Suppressor macrophage treated with lipopolysaccharide for 4 hours (primary cell): ENCODE measurements around the gene MAL.

Source experiments
- DNase-seq: peaks from one replicate; pipeline ENCODE4 v3.0.0-alpha.2; 2020

Gene MAL

DNA sequence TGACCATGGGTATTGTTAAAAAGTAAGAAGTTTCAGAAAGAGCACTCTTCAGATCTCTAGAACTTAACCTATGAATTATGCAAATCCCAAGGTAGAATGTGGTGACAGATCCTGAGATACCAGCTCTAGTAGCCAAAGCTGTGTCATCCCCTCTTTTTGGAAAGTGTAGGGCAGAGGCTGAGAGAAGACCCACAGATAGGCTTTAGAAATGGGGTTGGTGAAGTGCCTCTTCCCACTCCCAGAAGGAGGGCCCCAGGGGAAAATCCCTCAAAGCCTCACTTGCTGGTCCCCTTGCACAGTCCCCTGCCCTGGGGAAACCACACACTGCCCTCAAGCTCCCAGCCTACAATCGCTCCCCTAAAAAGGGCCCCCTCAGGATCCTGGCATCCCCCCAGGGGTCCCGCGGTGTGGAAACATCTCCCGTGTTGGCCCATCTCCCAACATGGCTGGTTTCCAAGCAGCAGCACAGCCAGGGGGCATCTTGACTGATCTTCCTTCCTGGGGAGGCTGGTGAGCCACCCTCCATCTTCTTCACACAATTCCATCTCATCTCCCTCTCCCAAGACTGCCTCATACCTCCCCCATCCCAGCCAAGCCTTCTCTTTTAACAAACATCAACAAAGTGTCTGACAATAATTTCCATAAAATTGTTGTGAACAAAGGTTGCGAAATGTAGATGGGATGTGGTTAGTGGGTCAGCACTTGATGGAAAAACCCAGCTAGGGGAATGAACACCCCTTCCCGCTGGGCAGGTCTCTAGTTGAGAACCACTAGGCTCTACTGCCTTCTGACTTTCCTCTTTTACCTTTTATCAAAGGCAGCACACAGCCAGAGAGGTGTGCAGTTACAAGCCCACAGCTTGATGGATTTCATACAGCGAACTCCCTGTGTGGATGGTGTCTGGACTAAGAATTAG, 25.1 kb downstream of the MAL start:
- DNase-seq = no peak

DNA sequence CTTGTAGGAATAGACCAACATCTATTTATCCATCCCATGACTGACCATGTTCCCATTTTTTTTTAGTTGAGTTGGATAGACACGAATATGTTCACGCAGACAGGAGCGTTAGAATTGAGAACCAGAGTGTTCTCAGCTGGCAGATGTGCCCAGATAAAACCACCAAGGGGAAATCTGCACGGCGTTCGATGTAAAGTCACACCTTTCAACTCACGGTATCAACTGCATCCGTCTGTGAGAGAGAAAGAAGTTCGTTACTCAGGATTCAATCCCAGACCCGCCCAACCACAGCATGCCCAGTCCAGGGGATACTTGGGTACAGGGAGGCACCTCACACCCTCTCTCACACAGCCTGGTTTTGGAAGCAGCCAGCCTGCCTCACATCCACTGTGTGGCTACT, 26.1 kb downstream of the MAL start:
- no peak for DNase-seq

DNA sequence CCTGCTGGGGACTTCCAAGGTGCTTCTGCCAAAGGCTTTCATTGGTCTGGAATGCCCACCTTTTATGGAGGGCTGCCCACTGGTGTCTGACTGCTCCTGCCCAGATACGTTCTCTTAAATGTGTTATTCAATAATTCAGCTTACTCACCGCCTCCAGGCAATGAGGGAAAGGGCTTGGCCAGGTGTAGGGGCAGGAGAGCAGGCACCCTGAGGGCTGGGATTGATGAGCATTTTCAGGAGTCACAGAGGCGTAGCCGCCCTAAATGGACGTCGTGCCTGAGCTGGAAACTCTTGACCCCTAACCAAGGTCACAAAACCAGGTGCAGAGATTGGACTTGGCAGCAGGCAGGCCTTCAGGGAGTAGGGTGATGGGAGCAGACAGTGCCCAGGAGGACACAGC, 26.8 kb downstream of the MAL start:
- DNase-seq = no peak

GRCh38 chr2:95052804-95053479, 27.4 kb downstream of the MAL start:
- DNase-seq = no peak

GRCh38 chr2:95053543-95053942, 28.0 kb downstream of the MAL start:
- DNase-seq = no peak

- no peak for DNase-seq
Observed at GRCh38 chr2:95054016-95054415, 28.5 kb downstream of the MAL start.

- no peak for DNase-seq
Observed at GRCh38 chr2:95055262-95055661, 29.8 kb downstream of the MAL start.

GRCh38 chr2:95056044-95056443, 30.5 kb downstream of the MAL start:
- no peak for DNase-seq

DNA sequence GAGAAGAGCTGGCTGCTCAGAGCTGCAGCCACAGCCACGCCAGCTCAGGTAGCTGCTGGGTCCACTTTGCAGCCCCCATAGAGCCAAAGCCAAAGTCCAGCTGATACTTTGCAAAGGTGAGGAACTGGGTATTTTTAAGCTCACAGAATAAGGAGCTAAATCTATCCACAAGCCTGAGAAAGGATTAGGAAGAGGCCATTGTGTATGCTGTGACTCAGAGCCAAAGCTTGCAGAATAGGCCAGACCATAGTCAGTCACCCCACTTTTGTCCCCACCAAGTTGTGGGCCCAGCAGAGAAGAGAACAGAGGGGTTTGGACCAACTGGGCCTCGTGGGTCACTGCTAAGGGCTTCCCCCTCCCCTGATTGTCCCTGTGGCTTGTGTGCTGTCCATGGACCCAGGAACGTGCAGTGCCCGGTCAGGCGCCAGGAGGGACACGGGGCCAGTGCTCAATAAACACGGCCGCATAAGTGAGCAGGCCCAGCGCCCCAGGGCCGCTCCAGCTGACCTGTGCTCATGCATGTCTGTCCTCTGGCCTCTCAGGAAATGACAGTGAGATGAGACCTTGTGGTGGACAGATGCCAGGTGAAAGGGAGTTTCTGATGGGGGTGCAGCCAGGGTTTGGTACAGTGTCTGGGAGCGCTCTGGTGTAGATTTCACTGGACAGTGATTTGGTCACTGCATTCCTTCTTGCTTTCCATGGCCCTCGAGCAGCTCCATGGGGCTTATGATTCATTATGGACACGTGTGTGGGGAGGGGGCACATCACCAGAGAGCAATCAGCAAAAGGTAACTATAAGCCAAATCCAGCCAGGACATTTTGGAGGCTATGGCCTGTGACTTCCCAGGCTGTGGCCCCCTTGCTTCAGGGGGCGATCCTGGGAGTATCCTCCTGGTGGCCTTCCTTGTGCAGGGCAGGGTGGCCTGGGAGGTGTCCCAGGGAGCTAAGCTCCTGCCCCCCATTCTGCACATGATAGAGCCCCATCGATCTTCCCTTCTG, 31.3 kb downstream of the MAL start:
- no peak for DNase-seq

GRCh38 chr2:95057535-95058370, 32.2 kb downstream of the MAL start:
- DNase-seq = no peak

GRCh38 chr2:95058466-95058988, 33.0 kb downstream of the MAL start:
- no peak for DNase-seq

- no peak for DNase-seq
Observed at GRCh38 chr2:95058989-95059641, 33.6 kb downstream of the MAL start.

- no peak for DNase-seq
Observed at GRCh38 chr2:95059656-95060370, 34.3 kb downstream of the MAL start.

DNA sequence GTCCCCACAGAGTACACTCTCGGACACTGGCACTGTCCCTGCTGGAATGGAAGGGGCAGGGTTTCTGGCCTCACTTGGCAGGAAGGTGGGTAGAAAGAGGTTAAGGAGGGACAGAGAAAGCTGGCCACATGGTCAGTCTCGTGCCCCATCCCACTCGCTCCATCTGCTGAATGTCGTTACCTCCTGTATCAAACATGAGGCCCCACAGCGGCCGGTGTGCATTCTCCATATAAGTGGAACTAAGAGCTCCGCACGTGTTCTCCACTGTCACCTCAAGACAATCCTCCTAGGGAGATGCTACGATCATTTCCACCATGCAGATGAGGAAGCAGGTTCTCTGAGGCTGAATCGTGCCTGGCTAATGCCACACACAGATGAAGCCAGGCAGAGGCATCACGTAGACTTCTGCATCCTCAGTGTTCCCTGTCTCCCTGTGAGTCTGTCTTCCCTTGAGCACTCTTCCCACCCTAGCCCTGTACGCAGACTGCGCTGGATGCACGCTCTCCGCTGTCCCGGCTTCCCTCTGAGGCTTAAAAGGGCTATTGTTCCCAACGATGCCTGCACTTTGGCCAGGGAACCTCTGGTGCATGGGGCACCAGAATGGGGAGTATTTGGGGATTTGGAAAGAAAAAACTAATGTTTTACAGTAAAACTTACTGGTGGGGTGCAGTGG, 35.1 kb downstream of the MAL start:
- no peak for DNase-seq

DNA sequence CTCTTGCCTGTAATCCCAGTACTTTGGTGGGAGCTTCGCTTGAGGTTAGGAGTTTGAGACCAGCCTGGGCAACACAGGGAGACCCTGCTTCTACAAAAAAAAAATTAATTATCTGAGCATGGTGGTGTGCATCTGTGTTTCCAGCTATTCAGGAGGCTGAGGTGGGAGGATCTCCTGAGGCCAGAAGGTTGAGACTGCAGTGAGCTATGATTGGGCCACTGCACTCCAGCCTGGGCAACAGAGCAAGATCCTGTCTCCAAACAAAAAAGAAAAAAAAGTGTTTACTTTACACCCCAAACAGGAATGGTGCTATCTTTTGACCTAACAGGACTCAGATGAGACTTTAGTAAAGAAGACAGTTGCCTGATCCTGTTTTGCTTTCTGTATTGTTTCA, 35.6 kb downstream of the MAL start:
- no peak for DNase-seq

DNA sequence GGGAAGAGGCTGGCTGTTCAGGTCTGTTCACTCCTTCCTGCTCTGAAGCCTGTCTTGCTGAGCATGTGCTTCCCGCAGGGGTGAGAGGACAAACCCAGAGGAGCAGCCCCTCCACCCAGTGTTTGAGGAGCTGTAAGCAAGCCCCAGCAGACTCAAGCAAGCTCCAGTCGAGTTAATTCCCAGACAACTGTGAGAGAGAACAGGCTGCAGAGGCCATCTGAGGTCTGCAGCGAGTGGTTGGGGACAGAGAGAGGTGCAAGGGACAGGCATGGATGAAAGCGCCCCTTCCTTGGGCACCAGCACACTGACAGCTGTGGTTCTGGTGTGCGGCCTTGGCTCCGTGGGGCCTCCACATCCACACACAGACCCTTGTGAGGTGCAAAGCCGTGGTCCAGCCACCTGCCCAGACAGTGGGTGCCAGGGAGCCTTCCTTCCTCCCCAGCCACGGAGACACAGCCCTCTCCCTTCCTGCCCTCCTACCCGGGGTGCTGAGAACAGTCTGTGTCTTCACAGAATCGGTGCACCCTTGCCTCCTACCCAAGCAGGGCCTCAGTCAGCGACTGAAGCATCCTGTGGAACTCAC, 36.2 kb downstream of the MAL start:
- DNase-seq = no peak

DNA sequence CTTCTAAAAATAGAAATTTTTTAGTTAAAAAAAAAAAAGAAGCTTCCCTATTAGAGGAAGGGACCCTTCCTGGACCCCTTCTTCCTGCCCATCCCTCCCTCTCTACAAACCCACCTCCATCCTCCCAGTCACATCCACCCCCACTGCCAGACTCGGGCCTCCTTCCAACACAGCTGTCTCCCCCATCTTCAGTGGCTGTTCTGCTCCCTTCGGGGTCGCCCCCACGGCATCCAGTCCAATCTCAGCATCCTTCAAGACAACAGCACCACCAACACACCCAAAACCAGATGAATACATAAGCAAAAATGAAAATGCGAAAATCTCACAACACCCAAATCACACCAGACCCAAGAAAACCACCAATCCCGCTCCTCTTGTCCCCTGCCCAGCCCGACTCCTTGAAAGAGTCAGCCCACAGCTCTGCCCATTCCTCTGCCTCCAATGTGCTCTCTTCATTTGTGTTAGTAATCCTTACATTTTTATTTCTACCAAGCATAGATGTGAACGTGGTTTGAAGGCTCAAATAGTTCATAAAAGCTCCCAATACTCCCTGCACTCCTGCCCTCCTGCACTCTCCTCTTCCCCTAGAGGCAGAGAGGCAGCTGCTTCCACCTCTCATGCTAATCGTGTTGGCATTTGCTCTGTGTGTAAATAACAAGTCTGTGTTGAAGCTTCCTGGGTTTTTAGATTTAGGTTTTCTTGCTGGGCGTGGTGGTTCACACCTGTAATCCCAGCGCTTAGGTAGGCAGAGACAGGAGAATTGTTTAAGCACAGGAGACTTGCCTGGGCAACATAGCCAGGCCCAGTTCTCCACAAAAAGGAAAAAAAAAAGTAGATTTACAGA, 37.0 kb downstream of the MAL start:
- no peak for DNase-seq

GRCh38 chr2:95063086-95063958, 37.8 kb downstream of the MAL start:
- DNase-seq = no peak
